ENCODE results near the gene ASB8.

The ASB8 gene

DNA sequence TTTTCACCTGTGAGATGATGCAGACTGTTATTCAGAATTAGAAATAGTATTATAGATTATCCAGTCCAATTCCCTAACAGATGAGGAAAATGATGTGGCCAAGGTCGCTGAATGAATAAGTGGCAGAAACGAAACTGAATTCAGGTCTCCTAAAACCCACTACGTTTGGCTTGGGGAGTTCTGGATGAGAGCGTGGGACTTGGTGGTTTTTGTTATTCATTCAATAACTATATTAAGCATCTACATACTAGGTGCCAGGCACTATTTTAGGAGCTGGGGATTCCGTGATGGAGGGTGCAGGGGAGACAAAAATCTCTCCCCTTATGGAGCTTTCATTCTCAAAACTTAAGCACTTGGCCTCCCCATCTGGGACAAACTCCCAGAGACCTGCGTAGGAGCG lies 25.3 kb upstream of the ASB8 start:
- no peak for DNase-seq (ENCODE audit: extremely low read depth, low read depth)
- TF ChIP-seq, protein P1, sequence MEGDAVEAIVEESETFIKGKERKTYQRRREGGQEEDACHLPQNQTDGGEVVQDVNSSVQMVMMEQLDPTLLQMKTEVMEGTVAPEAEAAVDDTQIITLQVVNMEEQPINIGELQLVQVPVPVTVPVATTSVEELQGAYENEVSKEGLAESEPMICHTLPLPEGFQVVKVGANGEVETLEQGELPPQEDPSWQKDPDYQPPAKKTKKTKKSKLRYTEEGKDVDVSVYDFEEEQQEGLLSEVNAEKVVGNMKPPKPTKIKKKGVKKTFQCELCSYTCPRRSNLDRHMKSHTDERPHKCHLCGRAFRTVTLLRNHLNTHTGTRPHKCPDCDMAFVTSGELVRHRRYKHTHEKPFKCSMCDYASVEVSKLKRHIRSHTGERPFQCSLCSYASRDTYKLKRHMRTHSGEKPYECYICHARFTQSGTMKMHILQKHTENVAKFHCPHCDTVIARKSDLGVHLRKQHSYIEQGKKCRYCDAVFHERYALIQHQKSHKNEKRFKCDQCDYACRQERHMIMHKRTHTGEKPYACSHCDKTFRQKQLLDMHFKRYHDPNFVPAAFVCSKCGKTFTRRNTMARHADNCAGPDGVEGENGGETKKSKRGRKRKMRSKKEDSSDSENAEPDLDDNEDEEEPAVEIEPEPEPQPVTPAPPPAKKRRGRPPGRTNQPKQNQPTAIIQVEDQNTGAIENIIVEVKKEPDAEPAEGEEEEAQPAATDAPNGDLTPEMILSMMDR (IDR thresholded peaks at IDR 0.05; ENCODE audit: low read depth, low read length): no peak

DNA sequence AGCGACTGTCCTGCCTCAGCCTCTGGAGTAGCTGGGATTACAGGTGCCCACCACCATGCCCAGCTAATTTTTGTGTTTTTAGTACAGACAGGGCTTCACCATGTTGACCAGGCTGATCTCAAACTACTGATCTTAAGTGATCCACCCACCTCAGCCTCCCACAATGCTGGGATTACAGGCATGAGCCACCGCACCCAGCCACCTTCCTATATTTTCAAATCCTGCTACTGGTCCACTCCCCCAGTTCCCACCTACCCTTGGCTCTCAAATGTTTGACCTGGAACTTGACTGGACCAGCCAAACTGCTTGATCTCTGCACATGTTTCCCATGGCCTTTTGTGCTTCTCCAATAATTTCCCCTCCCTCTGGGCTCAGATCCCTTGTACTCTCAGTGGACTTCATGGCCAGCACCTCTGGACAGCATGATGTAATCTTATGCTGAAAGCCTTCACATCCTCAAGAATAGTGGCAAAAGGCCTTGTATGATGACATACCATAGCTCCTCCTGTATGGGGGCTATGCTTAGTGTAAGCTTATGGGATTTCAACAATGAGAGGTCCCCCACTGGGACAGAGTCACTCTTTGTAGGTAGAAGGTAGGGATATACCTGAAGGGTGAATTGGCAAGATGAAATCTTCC lies 23.7 kb upstream of the ASB8 start:
- TF ChIP-seq, protein P1 (IDR thresholded peaks at IDR 0.05; ENCODE audit: low read depth, low read length): no peak
- no peak for DNase-seq (ENCODE audit: extremely low read depth, low read depth)

DNA sequence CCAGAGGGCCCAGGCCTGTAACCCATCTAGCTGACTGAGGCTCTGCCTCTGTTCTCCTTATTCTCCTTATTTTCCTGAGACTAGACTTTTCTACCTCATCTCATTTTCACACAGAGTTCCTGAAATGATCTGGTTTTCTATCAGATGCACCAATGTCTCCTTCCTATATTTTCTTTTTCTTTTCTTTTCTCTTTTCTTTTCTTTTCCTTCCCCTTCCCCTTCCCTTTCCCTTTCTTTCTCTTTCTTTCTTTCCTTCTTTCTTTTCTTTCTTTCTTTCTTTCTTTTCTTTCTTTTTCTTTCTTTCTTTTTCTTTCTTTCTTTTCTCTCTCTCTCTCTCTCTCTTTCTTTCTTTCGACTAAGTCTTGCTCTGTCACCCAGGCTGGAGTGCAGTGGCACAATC lies 23.1 kb upstream of the ASB8 start:
- TF ChIP-seq, protein P1 (IDR thresholded peaks at IDR 0.05; ENCODE audit: low read depth, low read length): no peak
- no peak for DNase-seq (ENCODE audit: extremely low read depth, low read depth)

DNA sequence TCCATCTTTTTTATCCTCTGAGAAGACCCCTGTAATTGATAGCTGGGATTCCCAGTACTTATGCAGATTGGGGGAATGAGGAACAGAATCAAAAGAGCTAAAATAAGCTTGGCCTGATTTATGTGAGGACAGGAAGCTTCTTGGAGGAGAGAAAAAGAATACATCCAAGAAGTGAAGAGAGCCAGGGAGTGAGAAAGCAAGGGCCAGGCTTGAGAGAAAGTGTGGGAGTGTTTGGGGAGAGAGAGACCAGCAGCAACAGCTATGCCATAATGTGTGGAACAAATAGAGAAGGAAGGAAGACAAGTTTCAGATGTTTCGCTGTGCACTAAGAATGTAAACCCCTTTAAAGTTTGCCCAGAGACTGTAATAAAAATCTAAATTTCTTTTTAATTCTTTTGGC lies 22.2 kb upstream of the ASB8 start:
- TF ChIP-seq, protein P1 (IDR thresholded peaks at IDR 0.05; ENCODE audit: low read depth, low read length): no peak
- DNase-seq (ENCODE audit: extremely low read depth, low read depth): no peak

DNA sequence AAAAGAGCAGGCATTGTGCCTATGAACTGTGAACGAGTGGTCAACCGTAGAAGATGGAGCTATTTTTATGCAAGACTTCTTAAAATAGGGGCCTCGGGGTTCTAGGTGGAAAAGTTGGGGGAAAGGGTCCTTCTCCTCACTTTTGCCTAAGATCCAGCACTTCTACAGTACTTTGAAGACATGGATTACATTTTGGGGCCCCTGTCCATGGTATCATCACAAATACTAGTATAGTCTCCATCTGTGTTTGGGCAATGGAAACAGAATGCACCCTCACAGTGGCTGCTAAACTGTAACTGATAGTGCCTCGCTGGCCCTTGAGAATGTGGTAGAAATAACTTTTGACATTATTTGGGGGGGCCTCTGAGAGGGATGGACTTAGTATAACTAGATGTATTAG lies 20.7 kb upstream of the ASB8 start:
- no peak for DNase-seq (ENCODE audit: extremely low read depth, low read depth)
- TF ChIP-seq, protein P1 (IDR thresholded peaks at IDR 0.05; ENCODE audit: low read depth, low read length): no peak

DNA sequence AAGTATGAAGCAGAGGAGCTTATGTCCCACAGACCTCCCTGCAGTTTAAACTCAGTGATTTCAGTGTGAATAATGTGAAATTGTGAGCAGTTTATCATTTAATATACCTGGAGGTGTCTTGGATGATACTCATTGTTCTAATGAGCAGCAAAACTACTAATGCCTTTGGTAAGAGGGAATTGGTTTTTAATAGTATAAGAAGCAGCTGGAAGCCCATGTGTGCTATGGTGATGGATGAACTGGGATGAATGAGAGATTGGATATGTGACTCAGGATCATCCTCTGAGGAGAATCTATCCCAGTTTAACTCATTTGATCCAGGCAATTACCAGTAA lies 19.1 kb upstream of the ASB8 start:
- TF ChIP-seq, protein P1 (IDR thresholded peaks at IDR 0.05; ENCODE audit: low read depth, low read length): no peak
- no peak for DNase-seq (ENCODE audit: extremely low read depth, low read depth)

DNA sequence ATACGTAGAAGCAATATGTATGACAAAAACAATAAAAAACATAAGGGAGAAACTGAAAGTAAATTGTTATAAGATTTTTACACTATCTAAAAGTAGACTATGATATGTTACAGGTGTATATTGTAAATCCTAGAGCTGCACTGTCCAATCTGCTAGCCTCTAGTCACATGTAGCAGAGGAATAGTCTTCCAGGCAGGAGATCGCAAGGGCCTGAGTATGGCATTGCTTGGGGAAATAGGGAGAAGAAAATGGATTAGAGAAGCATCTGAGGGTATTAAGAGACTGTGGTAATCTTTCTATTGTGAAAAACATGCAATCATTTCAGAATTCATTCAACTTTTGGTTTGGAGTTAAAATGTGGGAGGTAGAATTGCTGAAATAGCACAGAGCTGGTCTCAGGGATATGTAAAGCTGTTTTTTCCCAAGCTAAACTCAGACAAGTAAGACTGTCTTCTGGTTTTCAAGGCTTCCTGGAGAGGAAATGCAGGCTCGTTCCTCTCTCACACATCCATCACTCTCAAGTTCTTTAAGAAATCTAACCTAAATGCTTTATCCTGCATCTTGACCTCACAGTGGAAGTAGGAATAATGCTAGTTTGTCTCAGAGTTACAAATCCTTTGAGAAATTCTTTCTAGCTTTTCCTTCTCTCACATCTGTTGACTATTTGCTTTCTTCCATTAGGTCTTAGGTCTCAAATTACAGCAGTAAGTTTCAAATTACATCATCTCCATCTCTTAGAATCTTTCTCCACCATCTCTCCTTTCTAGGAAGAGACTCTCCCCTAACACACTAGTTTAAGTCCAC lies 18.5 kb upstream of the ASB8 start:
- TF ChIP-seq, protein P1 (IDR thresholded peaks at IDR 0.05; ENCODE audit: low read depth, low read length): no peak

More for the DNA sequence above, 18.5 kb upstream of the ASB8 start:
- no peak for DNase-seq (ENCODE audit: extremely low read depth, low read depth)

Measured in AG09319 (cell line).